HG03175 (cell line): ENCODE measurements around the gene ZC3H13.
"Not testable (repeated sequence)": the region's sequence is repeated elsewhere in the genome, so short reads cannot be mapped to it uniquely, and the experiment has no call there.

Experiments used
- ATAC-seq: cut with Tn5 transposase; IDR thresholded peaks from one replicate; pipeline ENCODE4 v1.9.1; 2021; ENCODE audit warnings: mild to moderate bottlenecking, moderate library complexity; ENCODE audit not compliant: unreplicated experiment

The ZC3H13 gene

GRCh38 chr13:46010148-46010547 lies 42.4 kb downstream of the ZC3H13 start:
- ATAC-seq = no peak

- ATAC-seq = no peak
Measured at GRCh38 chr13:46008631-46009030, 43.9 kb downstream of the ZC3H13 start.

GRCh38 chr13:46006688-46007452 lies 45.7 kb downstream of the ZC3H13 start:
- no peak for ATAC-seq

- no peak for ATAC-seq
Measured at GRCh38 chr13:46004491-46004890, 48.1 kb downstream of the ZC3H13 start.

GRCh38 chr13:45996631-45997030 lies 55.9 kb downstream of the ZC3H13 start:
- ATAC-seq = no peak

GRCh38 chr13:45995245-45995644 lies 57.3 kb downstream of the ZC3H13 start:
- no peak for ATAC-seq

GRCh38 chr13:45994752-45995151 lies 57.8 kb downstream of the ZC3H13 start:
- no peak for ATAC-seq

GRCh38 chr13:45989607-45990006 lies 62.9 kb downstream of the ZC3H13 start:
- no peak for ATAC-seq

GRCh38 chr13:45981127-45981526 lies 71.4 kb downstream of the ZC3H13 start:
- not testable (repeated sequence) for ATAC-seq

- ATAC-seq = no peak
Measured at GRCh38 chr13:45975337-45975736, 77.2 kb downstream of the ZC3H13 start.

GRCh38 chr13:45974500-45974899 lies 78.0 kb downstream of the ZC3H13 start:
- ATAC-seq = no peak

GRCh38 chr13:45967589-45967988 lies 85.0 kb downstream of the ZC3H13 start:
- no peak for ATAC-seq

GRCh38 chr13:45966715-45967114 lies 85.8 kb downstream of the ZC3H13 start:
- ATAC-seq = no peak

GRCh38 chr13:45961468-45961867 lies 91.1 kb downstream of the ZC3H13 start:
- no peak for ATAC-seq

GRCh38 chr13:45954836-45955800 lies 97.4 kb downstream of the ZC3H13 start:
- ATAC-seq = no peak

- no peak for ATAC-seq
Measured at GRCh38 chr13:45953082-45953481, 99.5 kb downstream of the ZC3H13 start.

GRCh38 chr13:45951724-45952123 lies 100.8 kb downstream of the ZC3H13 start:
- no peak for ATAC-seq

- ATAC-seq = no peak
Measured at GRCh38 chr13:45951166-45951565, 101.4 kb downstream of the ZC3H13 start.

GRCh38 chr13:45950386-45951000 lies 102.1 kb downstream of the ZC3H13 start:
- no peak for ATAC-seq

GRCh38 chr13:45949161-45949560 lies 103.4 kb downstream of the ZC3H13 start:
- no peak for ATAC-seq

GRCh38 chr13:45943965-45944364 lies 108.6 kb downstream of the ZC3H13 start:
- ATAC-seq = no peak
